Cardiac fibroblast (primary cell): ENCODE data around the gene RAD23A.

Source experiments
- DNase-seq, 2 donors: peaks; one replicate each; pipeline versions ENCODE4 v3.0.0 to v3.0.0-alpha.2; 2010; ENCODE audit warnings: low read depth in 2 of 2
- H3K4me3 ChIP-seq, 2 donors: replicated peaks in 1 of 2; 1 replicate in 1 of 2; 2 replicates in 1 of 2; pipeline ENCODE4 v1.5.1; 2011; ENCODE audit warnings: low read depth in 2 of 2, low read length in 2 of 2, mild to moderate bottlenecking in 2 of 2, moderate library complexity in 1 of 2
- TF ChIP-seq, protein P1 (sequence below): IDR thresholded peaks from one replicate; pipeline ENCODE4 v1.5.1; 2011; ENCODE audit warnings: low read depth, mild to moderate bottlenecking, low read length, inconsistent platforms

Gene RAD23A

DNA sequence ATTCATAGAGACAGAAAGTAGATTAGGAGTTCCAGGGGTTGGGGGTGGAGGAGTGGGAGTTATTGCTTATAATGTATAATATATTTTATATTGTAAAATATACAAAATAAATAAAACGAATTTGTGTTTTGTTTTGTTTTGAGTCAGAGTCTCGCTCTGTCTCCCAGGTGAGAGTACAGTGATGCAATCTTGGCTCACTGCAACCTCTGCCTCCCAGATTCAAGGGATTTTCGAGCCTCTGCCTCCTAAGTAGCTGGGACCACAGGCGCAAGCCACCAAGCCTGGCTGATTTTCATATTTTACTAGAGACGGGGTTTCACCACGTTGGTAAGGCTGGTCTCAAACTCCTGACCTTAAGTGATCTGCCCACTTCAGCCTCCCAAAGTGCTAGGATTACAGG lies 13.8 kb downstream of the RAD23A start:
- no peak for DNase-seq
- H3K4me3 ChIP-seq = no peak overlapping the region
- TF ChIP-seq, protein P1, sequence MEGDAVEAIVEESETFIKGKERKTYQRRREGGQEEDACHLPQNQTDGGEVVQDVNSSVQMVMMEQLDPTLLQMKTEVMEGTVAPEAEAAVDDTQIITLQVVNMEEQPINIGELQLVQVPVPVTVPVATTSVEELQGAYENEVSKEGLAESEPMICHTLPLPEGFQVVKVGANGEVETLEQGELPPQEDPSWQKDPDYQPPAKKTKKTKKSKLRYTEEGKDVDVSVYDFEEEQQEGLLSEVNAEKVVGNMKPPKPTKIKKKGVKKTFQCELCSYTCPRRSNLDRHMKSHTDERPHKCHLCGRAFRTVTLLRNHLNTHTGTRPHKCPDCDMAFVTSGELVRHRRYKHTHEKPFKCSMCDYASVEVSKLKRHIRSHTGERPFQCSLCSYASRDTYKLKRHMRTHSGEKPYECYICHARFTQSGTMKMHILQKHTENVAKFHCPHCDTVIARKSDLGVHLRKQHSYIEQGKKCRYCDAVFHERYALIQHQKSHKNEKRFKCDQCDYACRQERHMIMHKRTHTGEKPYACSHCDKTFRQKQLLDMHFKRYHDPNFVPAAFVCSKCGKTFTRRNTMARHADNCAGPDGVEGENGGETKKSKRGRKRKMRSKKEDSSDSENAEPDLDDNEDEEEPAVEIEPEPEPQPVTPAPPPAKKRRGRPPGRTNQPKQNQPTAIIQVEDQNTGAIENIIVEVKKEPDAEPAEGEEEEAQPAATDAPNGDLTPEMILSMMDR = no peak

DNA sequence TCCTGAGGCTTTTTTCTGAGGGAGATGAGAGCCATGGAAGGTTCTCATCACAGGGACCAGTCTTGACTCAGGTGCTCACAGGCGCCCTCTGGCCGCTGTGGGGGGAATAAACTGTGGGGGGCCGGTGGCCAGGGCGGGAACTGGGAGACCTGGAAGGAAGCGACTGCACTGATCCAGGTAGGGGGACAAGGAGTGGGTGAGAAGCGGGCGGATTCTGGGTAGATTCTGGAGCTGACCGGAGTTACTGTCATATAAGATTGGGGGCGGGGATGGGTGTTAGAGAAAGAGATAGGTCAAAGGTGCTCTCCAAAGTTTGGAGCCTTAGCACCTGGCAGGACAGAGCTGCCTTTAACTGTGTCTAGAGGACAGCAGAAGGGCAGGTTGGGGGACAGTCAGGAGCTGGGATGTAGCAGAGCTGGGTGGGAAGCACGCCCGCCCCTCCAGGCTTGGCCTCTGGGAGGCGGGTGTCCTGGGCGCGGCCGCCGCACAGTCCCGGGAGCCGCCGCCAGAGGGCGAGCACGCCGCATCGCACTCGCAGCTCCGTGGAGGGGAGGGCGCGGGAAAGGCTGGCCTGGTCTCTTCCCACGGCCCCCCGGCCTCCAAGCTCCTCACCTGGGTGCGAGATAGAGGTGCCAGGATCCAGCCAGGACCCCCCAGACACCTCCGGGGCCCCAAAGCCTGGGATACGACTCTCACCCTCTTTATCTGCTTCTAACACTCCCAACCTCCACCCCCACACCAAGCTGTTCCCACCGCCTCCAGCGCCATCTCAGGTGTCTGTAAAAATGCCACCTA lies 19.6 kb downstream of the RAD23A start:
- H3K4me3 ChIP-seq = peak overlapping the region; percentile 45 to 65
- DNase-seq = peak; percentile 77 to 81
- TF ChIP-seq, protein P1 = peak; percentile 88

DNA sequence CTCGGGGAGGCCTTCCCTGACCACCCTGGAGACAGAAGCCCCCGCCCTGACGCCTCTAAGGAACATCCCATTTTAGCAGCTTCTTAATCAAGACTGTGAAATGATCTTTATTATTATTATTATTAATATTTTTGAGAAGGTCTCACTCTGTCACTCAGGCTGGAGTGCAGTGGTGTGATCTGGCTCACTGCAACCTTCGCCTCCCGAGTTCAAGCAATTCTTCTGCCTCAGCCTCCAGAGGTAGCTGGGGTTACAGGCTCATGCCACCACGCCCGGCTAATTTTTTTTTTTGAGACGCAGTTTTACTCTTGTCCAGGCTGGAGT lies 20.1 kb downstream of the RAD23A start:
- DNase-seq = no peak
- no peak overlapping the region for H3K4me3 ChIP-seq
- TF ChIP-seq, protein P1 = no peak

DNA sequence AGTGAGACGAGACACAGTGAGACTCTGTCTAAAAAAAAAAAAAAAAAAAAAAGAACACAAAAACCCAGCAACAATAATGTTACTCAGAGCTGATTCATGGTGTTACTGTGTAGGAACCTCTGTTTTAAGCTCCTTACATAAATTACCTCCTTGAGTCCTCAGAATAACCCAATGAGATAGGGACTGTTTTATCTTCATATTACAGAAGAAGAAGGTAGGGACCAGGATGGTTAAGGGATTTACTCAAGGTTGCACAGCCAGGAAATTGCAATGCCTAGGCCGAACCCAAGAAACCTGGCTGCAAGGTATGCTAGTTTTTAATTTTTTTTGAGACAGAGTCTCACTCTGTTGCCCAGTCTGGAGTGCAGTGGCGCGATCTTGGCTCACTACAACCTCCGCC lies 22.2 kb downstream of the RAD23A start:
- H3K4me3 ChIP-seq = no peak overlapping the region
- TF ChIP-seq, protein P1 = no peak
- DNase-seq = peak in 1 of 2 donors; percentile 61

DNA sequence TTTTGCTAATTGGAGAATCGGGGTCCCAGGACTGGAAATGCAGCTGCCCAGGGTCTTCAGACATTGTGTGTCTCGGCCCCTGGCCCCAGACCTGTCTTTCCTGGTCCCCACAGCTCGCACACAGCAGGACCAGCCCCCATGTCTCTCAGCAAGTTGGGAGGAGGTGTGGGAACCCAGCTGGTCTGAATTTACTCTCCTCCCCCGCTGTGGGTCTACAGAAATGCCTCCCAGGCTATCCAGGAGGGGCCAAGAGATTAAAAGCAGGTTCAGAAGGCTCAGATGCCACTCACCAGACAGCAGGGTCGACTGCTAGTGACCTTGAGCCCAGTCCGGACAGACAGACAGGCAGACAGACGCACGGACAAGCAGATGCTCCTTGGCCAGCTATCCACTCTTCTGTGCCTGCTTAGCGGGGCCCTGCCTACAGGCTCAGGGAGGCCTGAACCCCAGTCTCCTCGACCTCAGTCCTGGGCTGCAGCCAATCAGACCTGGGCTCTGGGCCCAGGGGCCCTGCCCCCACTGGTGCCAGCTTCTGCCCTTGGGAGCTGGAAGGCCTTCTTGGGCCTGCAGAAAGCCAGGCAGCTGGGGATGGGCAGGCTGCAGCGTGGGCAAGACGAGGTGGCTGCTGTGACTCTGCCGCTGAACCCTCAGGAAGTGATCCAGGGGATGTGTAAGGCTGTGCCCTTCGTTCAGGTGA lies 23.8 kb downstream of the RAD23A start, which contains the start of gene DAND5:
DAND5 (plus strand) TSS at position 285 of the 697 bp plus-strand sequence; CDS start at position 370, 85 bp downstream.
- DNase-seq = no peak
- TF ChIP-seq, protein P1 = no peak
- H3K4me3 ChIP-seq = no peak within 1 kb of the TSS

DNA sequence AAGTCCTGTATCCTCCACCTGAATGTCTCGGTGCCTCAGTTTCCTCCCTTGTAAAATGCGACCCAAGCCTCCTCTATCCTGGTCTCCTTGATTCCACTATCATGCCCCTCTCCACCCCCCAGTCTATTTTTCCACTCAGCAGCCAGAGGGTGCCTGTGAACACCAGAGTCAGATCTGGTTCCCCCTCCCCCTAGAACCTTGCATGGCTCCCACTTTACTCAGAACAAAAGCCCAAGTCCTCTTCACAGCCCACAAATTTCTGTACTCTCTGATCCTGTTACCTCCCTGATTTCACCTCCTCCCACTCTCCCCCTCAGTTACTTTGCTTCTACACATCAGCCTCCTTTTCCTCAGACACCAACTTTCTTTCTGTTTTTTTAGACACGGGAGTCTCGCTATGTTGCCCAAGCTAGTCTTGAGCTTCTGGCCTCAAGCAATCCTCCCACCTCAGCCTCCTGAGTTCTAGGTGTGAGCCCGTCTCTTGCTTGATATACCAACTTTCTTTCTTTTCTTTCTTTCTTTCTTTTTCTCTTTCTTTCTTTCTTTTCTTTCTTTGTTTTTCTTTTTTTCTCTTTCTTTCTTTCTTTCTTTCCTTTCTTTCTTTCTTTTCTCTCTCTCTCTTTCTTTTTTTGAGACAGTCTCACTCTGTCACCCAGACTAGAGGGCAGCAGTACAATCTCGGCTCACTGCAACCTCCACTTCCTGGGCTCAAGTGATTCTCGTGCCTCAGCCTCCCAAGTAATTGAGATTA lies 24.6 kb downstream of the RAD23A start:
- DNase-seq = no peak
- H3K4me3 ChIP-seq = no peak overlapping the region
- TF ChIP-seq, protein P1 = no peak
